WI38 (cell line): ENCODE measurements around the gene CHRNA1.
"Not testable (repeated sequence)": the region's sequence is repeated elsewhere in the genome, so short reads cannot be mapped to it uniquely, and the experiment has no call there.

Experiments
- H3K4me3 ChIP-seq: 2 replicates; pipeline ENCODE4 v1.5.1; 2011; ENCODE audit warnings: low read depth, mild to moderate bottlenecking, control low read depth, low read length
- TF ChIP-seq, protein P1 (sequence below): IDR thresholded peaks from 2 replicates; pipeline ENCODE4 v1.5.1; 2012; ENCODE audit warnings: low read depth, mild to moderate bottlenecking, control low read depth, low read length

The CHRNA1 gene

DNA sequence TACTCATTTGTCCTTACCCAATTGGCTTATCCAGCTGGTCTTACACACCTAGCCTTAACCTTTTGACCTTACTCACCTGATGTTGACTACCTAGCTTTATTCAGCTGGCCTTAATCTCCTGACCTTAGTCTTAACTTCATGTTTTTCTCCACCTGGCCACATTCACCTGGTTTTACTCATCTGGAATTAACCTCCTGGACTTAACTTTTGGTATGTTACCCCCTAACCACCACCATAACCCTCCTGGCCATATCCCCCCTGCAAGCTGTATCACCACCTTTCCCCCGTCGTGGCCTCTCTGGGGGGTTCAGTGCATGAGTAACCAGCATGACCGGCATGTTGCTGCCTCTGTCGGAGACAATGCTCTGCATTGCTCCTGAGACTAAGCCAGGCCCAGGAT, 45.7 kb downstream of the CHRNA1 start:
- TF ChIP-seq, protein P1, sequence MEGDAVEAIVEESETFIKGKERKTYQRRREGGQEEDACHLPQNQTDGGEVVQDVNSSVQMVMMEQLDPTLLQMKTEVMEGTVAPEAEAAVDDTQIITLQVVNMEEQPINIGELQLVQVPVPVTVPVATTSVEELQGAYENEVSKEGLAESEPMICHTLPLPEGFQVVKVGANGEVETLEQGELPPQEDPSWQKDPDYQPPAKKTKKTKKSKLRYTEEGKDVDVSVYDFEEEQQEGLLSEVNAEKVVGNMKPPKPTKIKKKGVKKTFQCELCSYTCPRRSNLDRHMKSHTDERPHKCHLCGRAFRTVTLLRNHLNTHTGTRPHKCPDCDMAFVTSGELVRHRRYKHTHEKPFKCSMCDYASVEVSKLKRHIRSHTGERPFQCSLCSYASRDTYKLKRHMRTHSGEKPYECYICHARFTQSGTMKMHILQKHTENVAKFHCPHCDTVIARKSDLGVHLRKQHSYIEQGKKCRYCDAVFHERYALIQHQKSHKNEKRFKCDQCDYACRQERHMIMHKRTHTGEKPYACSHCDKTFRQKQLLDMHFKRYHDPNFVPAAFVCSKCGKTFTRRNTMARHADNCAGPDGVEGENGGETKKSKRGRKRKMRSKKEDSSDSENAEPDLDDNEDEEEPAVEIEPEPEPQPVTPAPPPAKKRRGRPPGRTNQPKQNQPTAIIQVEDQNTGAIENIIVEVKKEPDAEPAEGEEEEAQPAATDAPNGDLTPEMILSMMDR = no peak
- no peak overlapping the region for H3K4me3 ChIP-seq

DNA sequence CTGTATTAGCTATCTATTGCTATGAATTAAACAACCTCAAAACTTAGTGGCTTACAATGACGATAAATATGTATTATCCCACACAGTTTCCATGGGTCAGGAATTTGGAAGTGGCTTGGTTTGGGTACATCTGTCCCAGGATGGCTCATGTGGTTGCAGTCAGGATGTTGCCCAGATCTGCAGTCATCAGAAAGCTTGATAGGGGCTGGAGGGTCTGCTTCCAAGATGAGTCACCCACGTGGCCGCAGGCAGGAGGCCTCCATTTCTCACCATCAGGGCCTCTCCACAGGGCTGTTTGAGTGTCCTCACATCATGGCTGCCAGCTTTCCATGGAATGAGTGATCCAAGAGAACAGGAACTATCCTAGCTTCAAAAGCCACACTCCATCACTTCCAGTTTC, 46.4 kb downstream of the CHRNA1 start:
- TF ChIP-seq, protein P1 = no peak
- no peak overlapping the region for H3K4me3 ChIP-seq

DNA sequence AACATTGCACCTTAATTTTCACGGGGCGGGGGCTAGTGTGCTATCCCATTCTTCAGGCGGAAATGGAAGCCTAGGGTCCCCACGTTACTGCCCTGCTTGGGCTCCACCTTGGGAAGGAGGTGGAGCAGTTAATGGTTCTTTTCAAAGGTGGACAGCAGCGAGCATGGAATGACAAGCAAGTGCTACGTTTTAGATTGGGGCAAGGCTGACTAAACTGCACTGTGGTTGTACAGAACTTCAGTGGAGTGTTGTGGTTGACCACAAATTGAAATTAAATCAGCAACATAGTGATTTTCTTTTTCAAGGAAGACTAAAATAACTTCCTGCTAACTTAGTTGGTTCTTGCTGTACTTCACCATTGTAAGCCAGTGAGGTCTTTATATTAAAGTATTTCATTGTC, 47.0 kb downstream of the CHRNA1 start:
- TF ChIP-seq, protein P1 = no peak
- H3K4me3 ChIP-seq = no peak overlapping the region

- TF ChIP-seq, protein P1 = no peak
- no peak overlapping the region for H3K4me3 ChIP-seq
Observed at GRCh38 chr2:174716785-174717184, 47.5 kb downstream of the CHRNA1 start.

DNA sequence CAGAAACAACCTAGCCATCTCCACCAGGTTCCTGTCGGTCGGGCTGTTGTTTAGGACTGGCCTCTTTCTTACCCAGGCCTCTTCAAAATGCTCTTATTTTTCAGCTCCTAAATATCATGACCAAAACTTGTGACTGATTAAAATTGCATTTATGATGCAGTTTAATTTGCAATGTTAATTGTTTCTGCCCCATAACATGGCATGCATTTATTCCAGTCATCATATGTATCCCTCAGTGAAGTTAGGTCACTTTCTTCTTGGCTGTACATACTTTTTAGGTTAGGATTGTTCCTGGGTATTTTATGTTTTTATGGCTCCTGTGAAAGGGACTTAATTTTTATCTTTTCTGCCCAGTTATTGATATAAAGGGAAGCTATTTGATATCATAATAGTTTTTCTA, 50.6 kb downstream of the CHRNA1 start:
- H3K4me3 ChIP-seq = no peak overlapping the region
- TF ChIP-seq, protein P1 = no peak

- TF ChIP-seq, protein P1 = no peak
- H3K4me3 ChIP-seq = no peak overlapping the region
Observed at GRCh38 chr2:174711206-174711605, 53.1 kb downstream of the CHRNA1 start.

GRCh38 chr2:174709416-174710004, 54.8 kb downstream of the CHRNA1 start:
- not testable (repeated sequence) for H3K4me3 ChIP-seq

- no peak overlapping the region for H3K4me3 ChIP-seq
- TF ChIP-seq, protein P1 = no peak
Observed at GRCh38 chr2:174708713-174709112, 55.6 kb downstream of the CHRNA1 start.
